G401.6 (cell line): ENCODE data around the gene SNX10.

Source experiments
- FAIRE-seq: peaks from 2 replicates; lab custom pipeline; 2012; peaks lifted over from hg19 to GRCh38; lab: Jason Lieb, UNC

The SNX10 gene

DNA sequence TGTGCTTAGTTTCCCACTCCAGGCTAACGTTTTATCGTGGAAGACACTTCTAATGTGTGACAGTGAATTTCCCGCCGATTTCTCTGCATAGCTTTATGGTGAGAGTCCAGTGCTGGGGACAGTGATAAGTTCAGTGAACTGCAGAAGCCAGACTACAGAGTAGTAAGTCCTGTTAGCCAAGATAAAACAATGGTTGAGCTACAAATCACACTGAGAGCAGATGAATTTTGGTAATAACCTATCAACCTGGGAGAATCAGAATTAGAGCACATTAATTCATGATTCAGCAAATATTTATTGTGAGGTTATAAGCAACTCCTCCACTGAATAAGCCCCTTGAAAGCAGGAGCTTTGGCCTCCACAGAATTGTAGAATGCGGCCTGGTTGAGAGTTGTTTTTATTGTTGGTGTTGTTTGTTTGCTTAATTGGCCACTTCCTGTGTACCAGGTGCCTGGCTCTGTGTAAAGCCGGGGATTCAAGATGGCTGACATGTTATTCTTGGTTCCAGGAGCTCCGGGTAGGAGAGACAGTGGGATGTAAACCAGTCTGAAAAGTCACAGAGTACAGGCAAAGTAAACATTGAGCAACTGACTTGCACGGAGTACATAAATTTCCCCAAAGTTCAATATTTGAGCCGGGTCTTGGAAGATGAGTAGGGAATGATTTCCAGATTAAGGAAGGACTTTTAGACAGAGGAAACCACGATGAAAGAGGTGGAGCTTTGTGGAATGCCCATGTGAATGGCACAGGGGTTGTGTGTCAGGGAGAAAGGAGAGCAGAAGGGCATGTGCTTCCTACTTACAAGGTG, 112.7 kb downstream of the SNX10 start:
- no peak for FAIRE-seq

DNA sequence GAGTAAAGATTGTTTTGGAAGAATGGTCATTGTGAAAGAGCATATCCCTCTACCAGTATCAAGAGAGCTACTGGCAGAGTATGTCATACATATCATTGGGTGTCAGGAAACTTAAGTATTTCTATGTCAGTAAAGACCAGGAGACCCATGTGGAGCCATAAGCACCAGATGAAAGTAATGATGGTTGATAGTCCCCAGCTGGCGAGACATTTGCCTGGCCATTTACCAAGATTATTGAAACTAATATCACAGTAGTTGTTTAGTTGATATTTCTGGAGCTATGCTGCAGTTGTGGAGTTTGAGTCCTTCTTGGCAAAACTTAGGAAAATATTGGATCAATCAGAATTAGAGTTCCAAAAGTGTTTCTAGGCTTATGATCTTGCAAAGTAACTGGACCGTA, 114.8 kb downstream of the SNX10 start:
- FAIRE-seq = no peak

DNA sequence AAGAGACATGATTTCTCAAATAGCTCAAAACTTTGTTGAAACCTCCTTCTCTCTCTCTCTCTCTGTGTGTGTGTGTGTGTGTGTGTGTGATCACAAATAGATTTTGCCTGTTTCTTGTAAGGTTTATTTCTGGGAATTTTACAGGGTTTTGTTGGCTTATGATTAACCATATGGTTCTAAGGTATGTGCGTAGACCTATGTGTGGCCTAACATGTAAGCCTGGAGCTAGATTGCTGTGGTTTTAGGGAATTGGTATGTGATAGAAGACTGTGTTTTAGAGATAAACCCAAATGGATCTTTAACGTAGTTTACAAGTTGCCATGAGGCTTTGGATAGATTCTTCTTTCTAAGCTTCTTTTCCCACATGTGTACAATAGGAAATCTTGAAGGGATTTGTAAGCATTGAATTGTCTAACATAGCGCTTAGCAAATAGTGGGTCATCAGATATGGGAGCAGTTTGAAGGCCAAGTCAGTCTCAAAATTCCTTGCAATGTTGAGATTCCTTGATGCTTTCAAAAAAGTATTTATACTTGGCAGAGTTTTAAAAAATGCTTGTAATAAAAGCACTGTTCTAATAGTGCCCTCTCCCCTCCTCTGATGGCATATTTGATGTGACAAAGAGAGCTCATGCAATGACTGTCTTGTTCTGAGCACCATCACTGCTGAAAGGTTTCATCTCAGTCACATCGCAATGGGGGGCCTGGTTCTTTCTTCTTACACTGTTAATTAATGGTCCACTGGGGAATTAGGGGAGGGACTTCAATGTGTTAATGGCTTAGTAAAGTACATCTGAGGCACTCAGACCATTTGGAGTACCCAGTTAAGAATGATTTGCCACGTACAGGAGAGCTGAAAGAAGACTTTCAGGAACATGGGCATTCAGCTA, 118.2 kb downstream of the SNX10 start:
- no peak for FAIRE-seq

GRCh38 chr7:26413007-26413691, 121.5 kb downstream of the SNX10 start:
- FAIRE-seq = no peak

DNA sequence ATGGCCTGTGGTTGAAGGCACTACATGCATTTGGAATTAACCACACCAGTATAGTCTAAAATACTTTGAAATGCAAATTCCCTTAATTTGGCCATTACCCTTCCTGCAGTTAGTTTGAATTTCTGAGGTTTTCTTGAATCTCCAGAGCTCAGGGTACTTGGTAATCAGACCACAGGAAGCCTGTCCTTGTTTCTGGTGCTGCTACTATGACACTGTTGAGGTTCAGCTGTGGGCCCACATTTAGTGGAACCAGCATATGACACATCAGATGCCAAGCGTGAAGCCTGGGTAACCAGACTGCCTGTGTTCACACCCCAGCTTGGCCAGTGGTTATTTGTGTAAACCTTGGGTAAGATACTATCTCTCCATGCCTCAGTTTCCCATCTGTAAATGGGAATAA, 124.3 kb downstream of the SNX10 start:
- FAIRE-seq = no peak

GRCh38 chr7:26417911-26418413, 126.3 kb downstream of the SNX10 start:
- no peak for FAIRE-seq

DNA sequence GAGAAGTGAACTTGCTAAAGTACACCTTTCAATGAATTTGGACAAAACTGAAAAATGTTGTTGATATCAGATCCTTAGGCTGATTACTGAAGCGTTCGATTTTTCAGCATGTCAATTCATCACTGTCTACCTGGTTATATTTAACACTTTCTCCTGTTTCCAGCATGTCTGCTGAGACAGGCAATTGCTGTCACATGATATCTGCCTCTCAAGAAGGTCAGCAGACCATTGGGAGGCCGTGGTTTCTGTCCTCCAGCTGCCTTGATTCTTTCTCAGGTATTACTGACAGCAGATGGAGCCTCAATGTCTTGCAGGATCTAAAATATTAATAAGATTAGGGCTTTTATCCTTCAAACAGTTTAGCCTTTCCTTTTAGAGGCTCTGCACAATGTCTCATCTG, 127.5 kb downstream of the SNX10 start:
- no peak for FAIRE-seq

- no peak for FAIRE-seq
These were observed 128.9 kb downstream of the SNX10 start for GRCh38 chr7:26420422-26421019.

GRCh38 chr7:26422761-26423160, 131.1 kb downstream of the SNX10 start:
- FAIRE-seq = no peak

DNA sequence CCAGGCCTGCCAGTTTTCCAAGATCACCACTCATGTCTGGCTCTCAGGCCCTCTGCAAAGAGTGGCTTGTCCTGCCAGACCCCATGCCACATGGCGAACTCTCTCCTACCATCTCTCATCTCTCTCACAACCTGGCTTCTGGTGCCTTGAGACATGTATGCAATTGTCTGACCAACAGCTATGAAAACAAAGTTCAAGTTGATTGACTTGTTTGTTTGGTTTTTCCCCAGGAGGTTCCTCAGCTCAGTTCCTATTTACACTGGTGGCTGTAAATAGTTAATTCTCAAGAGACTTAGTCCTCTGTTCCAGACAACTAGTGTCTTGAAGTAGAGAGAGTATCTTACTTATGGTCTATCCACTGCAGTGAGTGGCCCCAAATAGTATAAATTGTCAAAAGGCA, 131.8 kb downstream of the SNX10 start:
- no peak for FAIRE-seq
